Stimulated activated effector memory CD8-positive, alpha-beta T cell treated with anti-CD3 and anti-CD28 coated beads, Interleukin-12 subunit alpha, Interleukin-12 subunit beta, amount 100 ng/mL, for 72 hours (primary cell): ENCODE data around the gene LYRM1.
"Not testable (repeated sequence)": the region's sequence is repeated elsewhere in the genome, so short reads cannot be mapped to it uniquely, and the experiment has no call there.

Experiments used
- ATAC-seq: fragments of 150-1000 bp; cut with Tn5 transposase; 2 replicates; pipeline ENCODE4 v1.10.0; 2021
- DNase-seq, 2 donors: peaks; one replicate each; pipeline ENCODE4 v3.0.0; 2021 to 2022; ENCODE audit warnings: low spot score in 2 of 2
- H3K27ac Mint-ChIP-seq: one replicate; pipeline ENCODE4 v1.8.0; 2022; ENCODE audit warnings: mild to moderate bottlenecking, mixed read lengths
- H3K36me3 Mint-ChIP-seq: one replicate; pipeline ENCODE4 v1.8.0; 2022; ENCODE audit warnings: mild to moderate bottlenecking, mixed read lengths
- H3K4me1 Mint-ChIP-seq: one replicate; pipeline ENCODE4 v1.8.0; 2022; ENCODE audit warnings: mixed read lengths
- H3K4me3 Mint-ChIP-seq: one replicate; pipeline ENCODE4 v1.8.0; 2022; ENCODE audit warnings: mild to moderate bottlenecking, mixed read lengths
- H3K9me3 Mint-ChIP-seq: one replicate; pipeline ENCODE4 v1.8.0; 2022; ENCODE audit warnings: mixed read lengths

The LYRM1 gene

DNA sequence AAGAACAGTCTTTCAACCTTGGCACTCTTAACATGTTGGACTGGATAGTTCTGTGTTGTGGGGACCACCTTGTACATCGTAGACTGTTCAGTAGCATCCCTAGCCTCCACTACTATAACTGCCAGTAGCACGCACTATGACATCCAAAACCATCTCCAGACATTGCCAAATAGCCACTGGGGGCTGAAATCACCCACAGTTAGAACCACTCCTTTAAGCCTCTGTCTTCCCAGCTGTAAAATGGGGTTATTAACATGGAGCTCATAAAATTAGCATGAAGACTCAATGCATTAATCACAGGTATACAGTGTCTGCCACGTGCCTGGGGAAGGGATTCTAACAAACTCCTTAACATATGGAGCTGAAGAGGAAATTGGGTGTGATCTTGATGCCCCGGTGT is 49.7 kb downstream of the LYRM1 start:
- peaks cover 10% of the 10 kb centered on the region for H3K4me1 Mint-ChIP-seq
- H3K4me3 Mint-ChIP-seq = no peak overlapping the region
- no peak for DNase-seq
- no peak for ATAC-seq
- no peak overlapping the region for H3K27ac Mint-ChIP-seq
- H3K9me3 Mint-ChIP-seq = no peaks in the 10 kb centered on the region
- no peaks in the 10 kb centered on the region for H3K36me3 Mint-ChIP-seq

DNA sequence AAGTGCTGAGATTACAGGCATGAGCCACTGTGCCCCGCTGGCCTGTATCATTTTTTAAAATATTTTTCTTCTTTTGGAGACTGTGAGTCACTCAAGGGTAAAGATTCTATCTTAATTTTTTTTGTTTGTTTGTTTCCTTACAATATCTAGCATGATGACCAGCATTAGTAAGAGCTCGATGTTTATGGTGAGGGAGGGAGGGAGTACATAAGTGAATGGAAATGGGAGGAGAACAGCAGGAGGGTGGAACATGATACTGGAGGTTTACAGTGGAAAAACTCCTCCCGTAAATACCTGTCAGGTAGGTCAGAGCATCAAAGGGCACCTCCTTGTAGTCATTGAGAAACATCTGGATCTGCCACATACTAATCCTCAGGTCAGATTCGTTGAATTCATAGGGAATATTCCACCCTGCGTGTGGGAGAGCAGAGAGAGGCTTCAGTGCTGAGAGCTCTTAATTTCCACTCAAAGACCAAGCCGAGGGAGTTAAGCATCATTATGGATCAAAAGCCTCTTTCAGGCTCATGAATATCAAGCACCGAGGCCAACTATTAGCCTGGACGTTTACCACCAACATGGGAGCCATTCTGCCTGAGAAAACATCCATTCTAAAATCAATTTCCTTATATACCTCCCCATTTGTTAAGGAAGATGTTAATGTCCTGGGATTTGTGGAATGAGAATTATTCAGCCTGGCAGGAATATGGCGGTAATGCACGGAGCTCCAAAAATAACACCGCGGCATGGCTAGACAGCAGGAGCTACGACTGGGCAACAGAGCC is 51.8 kb downstream of the LYRM1 start:
- Mint-ChIP-seq H3K9me3 (no peaks in the 10 kb centered on the region), H3K27ac (no peak overlapping the region), H3K4me1 (no peaks in the 10 kb centered on the region), H3K36me3 (no peaks in the 10 kb centered on the region), H3K4me3 (no peak overlapping the region)
- no peak for DNase-seq
- no peak for ATAC-seq

DNA sequence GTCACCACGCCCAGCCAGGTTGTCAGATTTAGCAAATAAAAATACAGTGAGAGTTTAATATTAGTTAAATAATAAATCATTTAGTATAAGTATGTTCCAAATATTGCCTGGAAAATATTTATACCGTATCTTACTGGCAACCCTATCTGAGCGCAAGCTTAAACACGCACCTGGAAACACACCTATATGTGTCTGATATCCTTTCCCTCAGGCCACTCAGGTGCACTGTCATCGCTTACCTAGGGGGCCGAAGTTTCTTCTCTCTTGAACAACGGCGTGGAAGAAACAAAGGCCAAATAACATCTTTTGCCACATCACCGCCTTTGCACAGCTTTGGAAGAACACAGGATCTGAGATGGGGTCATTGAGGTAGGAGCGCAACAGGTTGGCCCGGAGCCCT is 54.0 kb downstream of the LYRM1 start:
- H3K9me3 Mint-ChIP-seq = no peaks in the 10 kb centered on the region
- H3K27ac Mint-ChIP-seq = no peak overlapping the region
- no peaks in the 10 kb centered on the region for H3K36me3 Mint-ChIP-seq
- H3K4me3 Mint-ChIP-seq = no peak overlapping the region
- ATAC-seq (no peak), DNase-seq (no peak)
- H3K4me1 Mint-ChIP-seq = no peaks in the 10 kb centered on the region

DNA sequence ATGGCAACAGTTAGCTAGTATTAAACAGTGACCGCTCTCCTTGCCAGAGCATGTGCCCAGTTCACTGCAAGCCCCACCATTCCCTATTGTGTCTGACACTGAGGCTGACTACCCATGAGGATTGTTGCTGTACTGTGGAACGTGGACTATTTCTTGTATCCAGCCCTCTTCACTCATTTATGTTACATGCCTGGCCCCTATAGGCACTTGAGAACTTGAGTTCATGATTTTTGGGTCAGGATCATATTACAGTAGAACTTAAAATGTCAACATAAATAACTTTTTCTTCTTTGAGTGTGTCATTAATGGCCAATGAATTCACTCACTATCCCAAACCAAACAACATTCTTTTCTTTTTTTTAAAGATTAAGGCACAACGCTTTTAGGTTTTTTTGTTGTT is 55.7 kb downstream of the LYRM1 start:
- no peak overlapping the region for H3K27ac Mint-ChIP-seq
- DNase-seq (no peak), ATAC-seq (no peak)
- no peaks in the 10 kb centered on the region for H3K36me3 Mint-ChIP-seq
- no peaks in the 10 kb centered on the region for H3K9me3 Mint-ChIP-seq
- no peaks in the 10 kb centered on the region for H3K4me1 Mint-ChIP-seq
- no peak overlapping the region for H3K4me3 Mint-ChIP-seq

DNA sequence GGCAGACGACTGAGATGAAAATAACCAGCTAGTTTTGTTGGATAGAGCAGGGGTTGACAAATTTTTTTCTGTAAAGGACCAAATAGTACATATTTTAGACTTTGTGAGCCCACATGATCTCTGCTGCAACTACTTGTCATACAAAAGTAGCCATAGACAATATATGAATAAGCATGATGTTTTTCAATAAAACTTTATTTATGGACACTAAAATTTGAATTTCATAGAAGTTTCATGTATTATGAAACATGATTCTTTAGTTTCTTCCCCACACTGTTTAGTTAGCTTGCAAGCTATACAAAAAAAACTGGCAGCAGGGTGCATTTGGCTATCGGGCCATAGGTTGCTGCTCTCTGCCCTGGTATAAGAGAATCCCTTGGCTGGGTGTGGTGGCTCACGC is 56.6 kb downstream of the LYRM1 start:
- no peaks in the 10 kb centered on the region for H3K36me3 Mint-ChIP-seq
- DNase-seq (no peak), ATAC-seq (no peak)
- H3K27ac Mint-ChIP-seq = no peak overlapping the region
- no peaks in the 10 kb centered on the region for H3K4me1 Mint-ChIP-seq
- no peak overlapping the region for H3K4me3 Mint-ChIP-seq
- H3K9me3 Mint-ChIP-seq = no peaks in the 10 kb centered on the region

GRCh38 chr16:20960899-20961298 is 60.3 kb downstream of the LYRM1 start:
- Mint-ChIP-seq H3K27ac (no peak overlapping the region), H3K9me3 (no peaks in the 10 kb centered on the region), H3K4me3 (no peak overlapping the region), H3K4me1 (no peaks in the 10 kb centered on the region), H3K36me3 (no peaks in the 10 kb centered on the region)
- DNase-seq (no peak), ATAC-seq (no peak)

DNA sequence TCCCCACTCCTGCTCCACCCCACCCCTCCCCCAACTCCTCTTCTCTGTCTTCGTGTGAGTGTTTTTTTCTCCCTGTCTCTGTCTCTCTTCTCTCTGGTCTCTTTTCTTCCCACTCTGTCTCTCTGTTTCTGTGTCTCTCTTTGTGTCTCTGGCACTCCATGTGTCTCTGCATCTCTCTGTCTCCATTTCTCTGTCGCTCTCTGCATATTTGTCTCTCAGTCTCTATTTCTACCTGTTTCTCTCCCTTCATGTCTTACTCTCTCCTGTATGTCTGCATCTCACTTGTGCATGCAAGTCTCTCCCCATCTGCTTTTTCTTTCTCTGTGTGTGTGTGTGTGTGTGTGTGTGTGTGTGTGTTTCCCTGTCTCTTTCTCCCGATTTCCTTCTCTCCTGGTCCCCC is 68.2 kb downstream of the LYRM1 start:
- H3K36me3 Mint-ChIP-seq = no peaks in the 10 kb centered on the region
- no peak overlapping the region for H3K4me3 Mint-ChIP-seq
- H3K4me1 Mint-ChIP-seq = no peaks in the 10 kb centered on the region
- ATAC-seq = no peak
- H3K27ac Mint-ChIP-seq = no peak overlapping the region
- DNase-seq = no peak
- no peaks in the 10 kb centered on the region for H3K9me3 Mint-ChIP-seq

- DNase-seq (no peak), ATAC-seq (no peak)
- no peak overlapping the region for H3K27ac Mint-ChIP-seq
- no peaks in the 10 kb centered on the region for H3K4me1 Mint-ChIP-seq
- no peaks in the 10 kb centered on the region for H3K9me3 Mint-ChIP-seq
- no peaks in the 10 kb centered on the region for H3K36me3 Mint-ChIP-seq
- H3K4me3 Mint-ChIP-seq = no peak overlapping the region
Observed at GRCh38 chr16:20969386-20969785, 68.8 kb downstream of the LYRM1 start.

DNA sequence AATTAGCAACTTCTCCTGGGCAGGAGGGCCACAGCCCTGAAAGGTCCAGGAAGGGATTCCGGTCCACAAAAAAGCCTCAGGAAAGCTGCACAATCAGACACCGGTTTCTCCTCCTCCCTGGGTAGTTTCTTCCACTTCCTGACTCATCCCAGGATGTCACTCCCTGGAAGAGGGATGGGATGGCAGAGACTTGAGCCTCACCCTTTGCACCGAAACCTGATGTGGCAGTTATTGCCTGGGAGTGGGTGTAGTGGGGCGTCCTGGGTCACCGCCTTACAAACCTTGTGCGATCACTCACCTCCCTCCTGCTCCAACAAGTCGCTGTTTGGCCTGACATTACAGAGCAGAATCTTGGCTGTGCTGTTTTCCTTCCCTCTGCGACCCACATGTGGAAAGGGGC is 70.8 kb downstream of the LYRM1 start:
- ATAC-seq = no peak
- no peak overlapping the region for H3K27ac Mint-ChIP-seq
- DNase-seq = no peak

DNA sequence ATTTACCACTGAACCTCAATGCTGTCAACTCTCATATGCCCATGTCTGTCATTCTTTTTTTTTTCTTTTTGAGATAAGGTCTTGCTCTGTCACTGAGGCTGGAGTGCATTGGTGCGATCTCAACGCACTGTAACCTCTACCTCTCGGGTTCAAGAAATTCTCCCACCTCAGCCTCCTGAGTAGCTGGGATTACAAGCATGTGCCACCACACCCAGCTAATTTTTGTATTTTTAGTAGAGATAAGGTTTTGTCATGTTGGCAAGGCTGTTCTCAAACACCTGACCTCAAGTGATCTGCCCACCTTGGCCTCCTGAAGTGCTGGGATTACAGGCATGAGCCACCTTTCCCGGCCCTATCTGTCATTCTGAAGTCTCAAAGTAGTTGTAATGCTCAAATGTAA is 72.6 kb downstream of the LYRM1 start:
- not testable (repeated sequence) for ATAC-seq, H3K9me3 Mint-ChIP-seq, H3K27ac Mint-ChIP-seq, H3K4me1 Mint-ChIP-seq, H3K36me3 Mint-ChIP-seq, H3K4me3 Mint-ChIP-seq, DNase-seq

More for the DNA sequence above, 70.8 kb downstream of the LYRM1 start:
- H3K4me1 Mint-ChIP-seq = no peaks in the 10 kb centered on the region
- H3K36me3 Mint-ChIP-seq = no peaks in the 10 kb centered on the region
- H3K4me3 Mint-ChIP-seq = no peak overlapping the region
- H3K9me3 Mint-ChIP-seq = no peaks in the 10 kb centered on the region
